GM19239 (cell line): Measurements from ENCODE around the gene SDS.

ENCODE experiments used
- DNase-seq: peaks from one replicate; pipeline ENCODE4 v3.0.0; 2011; ENCODE audit warnings: low spot score; ENCODE audit not compliant: insufficient read length
- FAIRE-seq: peaks from 2 replicates; lab custom pipeline; 2011; peaks lifted over from hg19 to GRCh38; lab: Jason Lieb, UNC

Gene SDS

GRCh38 chr12:113385282-113385882 lies 18.3 kb downstream of the SDS start:
- FAIRE-seq (no peak), DNase-seq (no peak)

- no peak for FAIRE-seq
- DNase-seq = no peak
Observed at GRCh38 chr12:113384778-113385177, 18.9 kb downstream of the SDS start.

- FAIRE-seq (no peak), DNase-seq (no peak)
Observed at GRCh38 chr12:113382206-113382605, 21.5 kb downstream of the SDS start.

GRCh38 chr12:113381220-113381619 lies 22.5 kb downstream of the SDS start:
- DNase-seq (no peak), FAIRE-seq (no peak)

- no peak for DNase-seq
- no peak for FAIRE-seq
Observed at GRCh38 chr12:113378291-113378690, 25.4 kb downstream of the SDS start.

GRCh38 chr12:113374823-113375428 lies 28.8 kb downstream of the SDS start:
- no peak for FAIRE-seq
- DNase-seq = no peak

GRCh38 chr12:113373969-113374368 lies 29.7 kb downstream of the SDS start:
- no peak for FAIRE-seq
- no peak for DNase-seq

- FAIRE-seq = no peak
- DNase-seq = no peak
Observed at GRCh38 chr12:113373440-113373839, 30.2 kb downstream of the SDS start.

GRCh38 chr12:113372371-113372770 lies 31.3 kb downstream of the SDS start:
- FAIRE-seq = no peak

GRCh38 chr12:113371808-113372207 lies 31.9 kb downstream of the SDS start:
- FAIRE-seq (no peak), DNase-seq (no peak)

More at GRCh38 chr12:113372371-113372770, 31.3 kb downstream of the SDS start:
- DNase-seq = no peak

GRCh38 chr12:113370923-113371682 lies 32.6 kb downstream of the SDS start:
- FAIRE-seq (no peak), DNase-seq (no peak)

- FAIRE-seq (no peak), DNase-seq (no peak)
Observed at GRCh38 chr12:113369391-113369985, 34.2 kb downstream of the SDS start.

- DNase-seq = no peak
- no peak for FAIRE-seq
Observed at GRCh38 chr12:113368331-113368730, 35.4 kb downstream of the SDS start.

- DNase-seq = no peak
- FAIRE-seq = no peak
Observed at GRCh38 chr12:113366827-113367226, 36.9 kb downstream of the SDS start.

GRCh38 chr12:113365639-113366395 lies 37.9 kb downstream of the SDS start:
- DNase-seq (no peak), FAIRE-seq (no peak)

GRCh38 chr12:113364698-113365097 lies 39.0 kb downstream of the SDS start:
- DNase-seq (no peak), FAIRE-seq (no peak)

GRCh38 chr12:113361574-113362370 lies 41.9 kb downstream of the SDS start:
- FAIRE-seq = no peak

GRCh38 chr12:113359939-113360748 lies 43.5 kb downstream of the SDS start:
- no peak for DNase-seq
- no peak for FAIRE-seq

More at GRCh38 chr12:113361574-113362370, 41.9 kb downstream of the SDS start:
- DNase-seq = no peak
